ENCODE results near the gene TSHZ2. TPM values are rescaled to one million over a fixed set of nuclear protein-coding genes. Genes with fewer than 3 reads are reported as not detected.

The TSHZ2 gene
- total RNA-seq, 1 donor from 2014 or later = 5.2 TPM

DNA sequence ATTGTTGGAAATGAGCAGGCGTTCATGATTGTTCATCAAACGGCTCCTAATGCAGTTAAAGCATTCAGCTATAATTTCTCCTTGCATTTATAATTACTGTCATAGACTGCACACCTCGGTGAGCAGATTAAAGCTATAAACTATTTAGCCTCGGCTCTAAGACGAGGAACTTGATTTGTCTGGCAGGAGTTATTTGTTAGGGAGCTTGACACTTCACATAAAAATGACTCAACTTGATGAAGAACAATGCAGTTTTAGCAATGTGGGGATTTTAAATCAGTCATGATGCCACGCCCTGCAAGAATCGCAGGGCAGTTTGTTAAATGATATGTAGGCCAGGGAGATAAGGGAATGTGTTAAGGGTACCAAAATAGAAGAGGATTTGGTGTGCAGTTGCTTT, 290.2 kb downstream of the TSHZ2 start:
- Histone ChIP-seq H3K27ac (no peak overlapping the region), H3K4me1 (no peaks in the 10 kb centered on the region), H3K36me3 (no peaks in the 10 kb centered on the region), H3K27me3 (no peaks in the 10 kb centered on the region), H3K4me3 (no peak overlapping the region), H3K9me3 (no peaks in the 10 kb centered on the region)
- ATAC-seq (no peak), DNase-seq (no peak)
- intact Hi-C loops (cut with DNase I) = no loop called here
- TF ChIP-seq, protein P1, sequence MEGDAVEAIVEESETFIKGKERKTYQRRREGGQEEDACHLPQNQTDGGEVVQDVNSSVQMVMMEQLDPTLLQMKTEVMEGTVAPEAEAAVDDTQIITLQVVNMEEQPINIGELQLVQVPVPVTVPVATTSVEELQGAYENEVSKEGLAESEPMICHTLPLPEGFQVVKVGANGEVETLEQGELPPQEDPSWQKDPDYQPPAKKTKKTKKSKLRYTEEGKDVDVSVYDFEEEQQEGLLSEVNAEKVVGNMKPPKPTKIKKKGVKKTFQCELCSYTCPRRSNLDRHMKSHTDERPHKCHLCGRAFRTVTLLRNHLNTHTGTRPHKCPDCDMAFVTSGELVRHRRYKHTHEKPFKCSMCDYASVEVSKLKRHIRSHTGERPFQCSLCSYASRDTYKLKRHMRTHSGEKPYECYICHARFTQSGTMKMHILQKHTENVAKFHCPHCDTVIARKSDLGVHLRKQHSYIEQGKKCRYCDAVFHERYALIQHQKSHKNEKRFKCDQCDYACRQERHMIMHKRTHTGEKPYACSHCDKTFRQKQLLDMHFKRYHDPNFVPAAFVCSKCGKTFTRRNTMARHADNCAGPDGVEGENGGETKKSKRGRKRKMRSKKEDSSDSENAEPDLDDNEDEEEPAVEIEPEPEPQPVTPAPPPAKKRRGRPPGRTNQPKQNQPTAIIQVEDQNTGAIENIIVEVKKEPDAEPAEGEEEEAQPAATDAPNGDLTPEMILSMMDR (IDR thresholded peaks at IDR 0.05) = no peak

DNA sequence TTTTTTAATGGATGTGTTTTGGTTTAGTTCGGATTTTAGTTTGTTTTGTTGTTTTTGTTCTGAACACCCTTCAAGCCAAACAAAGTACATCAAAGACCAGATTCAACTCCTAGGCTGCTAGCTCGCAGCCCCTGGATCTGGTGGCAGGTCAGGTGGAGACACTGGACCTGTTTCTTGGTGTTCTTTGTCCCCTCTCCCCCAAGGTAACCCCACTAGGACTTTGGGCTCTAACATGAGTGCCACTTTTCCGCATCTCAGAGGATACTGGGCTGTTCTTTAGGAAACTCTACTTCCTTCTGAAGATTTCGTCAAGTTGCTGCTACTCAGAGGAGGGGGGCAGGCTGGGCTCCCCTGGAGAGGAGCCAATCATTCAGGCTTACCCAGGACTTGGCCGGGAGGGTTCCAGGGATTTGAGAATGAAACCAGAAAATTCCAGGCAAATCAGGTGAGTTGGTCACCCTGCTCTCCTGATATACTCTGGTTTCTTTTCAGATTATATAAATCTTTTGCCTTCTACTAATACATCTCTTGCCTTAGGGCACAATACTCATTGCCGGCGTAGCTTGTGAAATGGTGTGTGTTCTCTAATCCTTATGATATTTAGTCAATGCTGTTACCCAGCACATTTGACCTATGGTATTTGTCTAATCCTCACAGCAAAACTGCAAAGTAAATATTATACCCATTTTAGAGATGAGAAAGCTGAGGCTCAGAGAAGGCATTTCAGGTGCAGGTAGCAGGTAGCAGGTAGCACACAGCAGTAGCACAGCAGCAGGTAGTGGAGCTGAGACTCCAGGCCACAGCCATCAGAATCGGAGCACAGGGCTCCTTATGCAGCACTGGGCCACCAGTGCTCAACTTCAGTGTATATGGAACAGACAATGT, 291.6 kb downstream of the TSHZ2 start:
- intact Hi-C loops (cut with DNase I) = no loop called here
- DNase-seq (no peak), ATAC-seq (no peak)
- TF ChIP-seq, protein P1 (IDR thresholded peaks at IDR 0.05) = no peak
- Histone ChIP-seq H3K4me1 (no peaks in the 10 kb centered on the region), H3K36me3 (no peaks in the 10 kb centered on the region), H3K4me3 (no peak overlapping the region), H3K9me3 (no peaks in the 10 kb centered on the region), H3K27me3 (no peaks in the 10 kb centered on the region), H3K27ac (no peak overlapping the region)

- Histone ChIP-seq H3K27me3 (no peaks in the 10 kb centered on the region), H3K4me1 (no peaks in the 10 kb centered on the region), H3K4me3 (no peak overlapping the region), H3K27ac (no peak overlapping the region), H3K36me3 (no peaks in the 10 kb centered on the region), H3K9me3 (no peaks in the 10 kb centered on the region)
- intact Hi-C loops (cut with DNase I) = no loop called here
- no peak for DNase-seq
- no peak for ATAC-seq
- TF ChIP-seq, protein P1 (IDR thresholded peaks at IDR 0.05) = no peak
Observed at GRCh38 chr20:53264604-53265003, 292.4 kb downstream of the TSHZ2 start.

GRCh38 chr20:53265304-53265875, 293.2 kb downstream of the TSHZ2 start:
- no peak for DNase-seq

GRCh38 chr20:53269380-53269779, 297.2 kb downstream of the TSHZ2 start:
- Histone ChIP-seq H3K4me3 (no peak overlapping the region), H3K4me1 (no peaks in the 10 kb centered on the region), H3K27ac (no peak overlapping the region), H3K9me3 (no peaks in the 10 kb centered on the region), H3K36me3 (no peaks in the 10 kb centered on the region), H3K27me3 (no peaks in the 10 kb centered on the region)
- ATAC-seq (no peak), DNase-seq (no peak)
- intact Hi-C loops (cut with DNase I) = no loop called here
- TF ChIP-seq, protein P1 (IDR thresholded peaks at IDR 0.05) = no peak

More at GRCh38 chr20:53265304-53265875, 293.2 kb downstream of the TSHZ2 start:
- no peak overlapping the region for H3K27ac ChIP-seq
- H3K27me3 ChIP-seq = no peaks in the 10 kb centered on the region
- no peaks in the 10 kb centered on the region for H3K4me1 ChIP-seq
- no peaks in the 10 kb centered on the region for H3K36me3 ChIP-seq
- ATAC-seq = no peak
- no peak overlapping the region for H3K4me3 ChIP-seq
- H3K9me3 ChIP-seq = no peaks in the 10 kb centered on the region
- TF ChIP-seq, protein P1 (IDR thresholded peaks at IDR 0.05) = no peak
- intact Hi-C loops (cut with DNase I) = no loop called here

Measured in upper lobe of right lung (tissue), 1 donor.